DOHH2 (cell line): Measurements from ENCODE around the gene HEATR5A.

Source experiments
- CTCF ChIP-seq: fragments of 200-600 bp; sonication (generic); IDR thresholded peaks from one replicate; pipeline ENCODE4 v1.5.1; 2014; ENCODE audit warnings: antibody characterized with exemption, mild to moderate bottlenecking, low read depth, low read length; ENCODE audit not compliant: poor library complexity, severe bottlenecking
- EZH2phosphoT487 ChIP-seq: fragments of 200-600 bp; sonication (generic); IDR thresholded peaks from 2 replicates; pipeline ENCODE4 v1.6.1; 2017; ENCODE audit warnings: borderline replicate concordance, mild to moderate bottlenecking, antibody characterized with exemption, low read length, moderate library complexity, mixed read lengths

DNA sequence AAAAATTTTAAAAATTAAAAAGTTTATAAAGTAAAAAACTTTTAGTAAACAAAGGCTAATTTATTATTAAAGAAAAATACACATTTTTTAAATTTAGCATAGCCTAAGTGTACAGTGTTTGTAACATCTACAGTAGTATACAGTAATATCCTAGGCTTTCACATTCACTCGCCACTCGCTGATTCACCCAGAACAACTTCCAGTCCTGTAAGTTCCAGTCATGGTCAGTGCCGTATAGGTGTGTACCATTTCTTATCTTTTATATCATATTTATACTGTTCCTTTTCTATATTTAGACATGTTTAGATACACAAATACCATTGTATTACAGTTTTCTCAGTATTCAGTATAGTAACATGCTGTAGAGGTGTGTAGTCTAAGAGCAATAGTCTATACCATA, 28.9 kb downstream of the HEATR5A start:
- no peak for TF ChIP-seq CTCF
- TF ChIP-seq EZH2phosphoT487 = no peak
